ENCODE measurements around the gene C1QB. TPM values are rescaled to one million over a fixed set of nuclear protein-coding genes. Genes with fewer than 3 reads are reported as not detected.
A peak's percentile ranks its signal among the peaks of the same experiment; 100 is the strongest.

The C1QB gene
- total and polyA plus RNA-seq, 4 experiments from 2014 or later: 2.1 to 2.9 TPM; not detected in 2

GRCh38 chr1:22641906-22642636 lies 11.0 kb upstream of the C1QB start:
- intact Hi-C loops (cut with micrococcal nuclease): loop anchor here (5.0 kb wide), 1 partner anchor 510 kb away; no protein-coding TSS in a partner anchor
- Histone ChIP-seq H3K27ac (ENCODE audit: low read depth, low read length) (no peak overlapping the region), H3K9me3 (ENCODE audit: control insufficient read depth in 1 of 2, low read length in 2 of 2) (no peaks in the 10 kb centered on the region), H3K4me1 (ENCODE audit: insufficient read depth, low read length) (peaks cover 5% of the 10 kb centered on the region), H3K4me3 (ENCODE audit: low read length in 2 of 2) (no peak overlapping the region), H3K36me3 (ENCODE audit: insufficient read depth, low read length) (no peaks in the 10 kb centered on the region), H3K27me3 (ENCODE audit: insufficient read depth, low read length) (peaks cover 5% of the 10 kb centered on the region)
- Mint-ChIP-seq H3K27ac (peak overlapping the region in 1 of 7 donors; percentile 62), H3K27me3 (peaks cover 6 to 21% of the 10 kb centered on the region in 2 donors), H3K4me3 (no peak overlapping the region), H3K4me1 (no peaks in the 10 kb centered on the region), H3K9me3 (no peaks in the 10 kb centered on the region), H3K36me3 (no peaks in the 10 kb centered on the region)
- ChIA-PET POLR2A (ENCODE audit: partially characterized antibody) (no interaction called here), CTCF (ENCODE audit: partially characterized antibody) (interaction anchor here (0.6 to 2.5 kb wide), 9 partner anchors 9 to 579 kb away, joined by 3 to 9 read pairs (median 3); no protein-coding TSS in a partner anchor)
- peak; percentile 44 to 62 (median 48) for DNase-seq

DNA sequence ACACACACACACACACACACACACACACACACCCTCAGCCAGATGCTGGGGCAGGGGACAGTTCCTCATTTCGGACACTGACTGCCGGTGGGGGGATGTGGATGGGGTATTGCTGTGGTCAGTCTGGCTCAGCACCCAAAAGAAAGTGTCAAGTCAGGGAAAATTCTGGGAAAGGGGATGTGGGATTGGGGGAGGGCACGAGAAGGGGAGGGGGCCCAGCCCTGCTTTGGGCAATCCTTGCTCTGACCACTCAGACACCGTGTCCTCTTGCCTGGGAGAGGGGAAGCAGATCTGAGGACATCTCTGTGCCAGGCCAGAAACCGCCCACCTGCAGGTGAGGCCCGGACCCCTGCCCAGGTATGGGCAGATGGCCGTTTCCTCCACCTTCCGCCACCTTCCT lies 9.7 kb upstream of the C1QB start, which contains the start of gene C1QC:
C1QC (plus strand) TSS at position 253 of the 400 bp plus-strand sequence. CDS start 391 bp downstream, outside the sequence.
- Mint-ChIP-seq H3K4me3 (no peak within 1 kb of the TSS), H3K27ac (no peak within 1 kb of the TSS), H3K9me3 (no peaks in the 10 kb centered on the region), H3K4me1 (no peaks in the 10 kb centered on the region), H3K27me3 (peaks cover 7 to 16% of the 10 kb centered on the region in 2 donors), H3K36me3 (no peaks in the 10 kb centered on the region)
- ChIA-PET POLR2A (ENCODE audit: partially characterized antibody) (no interaction called here), CTCF (ENCODE audit: partially characterized antibody) (no interaction called here)
- H3K9me3 ChIP-seq (ENCODE audit: control insufficient read depth in 1 of 2, low read length in 2 of 2): no peaks in the 10 kb centered on the region
- DNase-seq: no peak
- H3K27me3 ChIP-seq (ENCODE audit: insufficient read depth, low read length): peaks cover 5% of the 10 kb centered on the region
- H3K4me3 ChIP-seq (ENCODE audit: low read length in 2 of 2): no peak within 1 kb of the TSS
- H3K4me1 ChIP-seq (ENCODE audit: insufficient read depth, low read length): peaks cover 5% of the 10 kb centered on the region
- intact Hi-C loops (cut with micrococcal nuclease): loop anchor here (5.0 kb wide), 1 partner anchor 511 kb away; no protein-coding TSS in a partner anchor
- H3K27ac ChIP-seq (ENCODE audit: low read depth, low read length): no peak within 1 kb of the TSS
- H3K36me3 ChIP-seq (ENCODE audit: insufficient read depth, low read length): no peaks in the 10 kb centered on the region

DNA sequence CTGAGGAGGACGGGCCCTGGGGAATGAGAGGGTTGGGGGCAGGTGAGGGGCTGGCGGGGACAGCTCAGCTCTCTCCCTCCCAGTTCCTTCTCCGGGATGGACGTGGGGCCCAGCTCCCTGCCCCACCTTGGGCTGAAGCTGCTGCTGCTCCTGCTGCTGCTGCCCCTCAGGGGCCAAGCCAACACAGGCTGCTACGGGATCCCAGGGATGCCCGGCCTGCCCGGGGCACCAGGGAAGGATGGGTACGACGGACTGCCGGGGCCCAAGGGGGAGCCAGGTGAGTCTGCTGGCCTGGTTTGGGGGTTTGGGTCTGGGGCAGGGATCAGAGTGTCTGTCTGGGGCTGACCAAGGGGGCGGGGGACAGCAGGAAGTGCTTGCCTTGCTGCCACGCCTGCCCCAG lies 9.1 kb upstream of the C1QB start:
- H3K36me3 Mint-ChIP-seq: no peaks in the 10 kb centered on the region
- H3K4me3 Mint-ChIP-seq: no peak overlapping the region
- no peaks in the 10 kb centered on the region for H3K9me3 ChIP-seq (ENCODE audit: control insufficient read depth in 1 of 2, low read length in 2 of 2)
- intact Hi-C loops (cut with micrococcal nuclease): loop anchor here (5.0 kb wide), 1 partner anchor 512 kb away; no protein-coding TSS in a partner anchor
- no peaks in the 10 kb centered on the region for H3K9me3 Mint-ChIP-seq
- DNase-seq: no peak
- peaks cover 7 to 16% of the 10 kb centered on the region in 2 donors for H3K27me3 Mint-ChIP-seq
- ChIA-PET POLR2A (ENCODE audit: partially characterized antibody) (no interaction called here), CTCF (ENCODE audit: partially characterized antibody) (no interaction called here)
- no peaks in the 10 kb centered on the region for H3K4me1 Mint-ChIP-seq
- peaks cover 5% of the 10 kb centered on the region for H3K4me1 ChIP-seq (ENCODE audit: insufficient read depth, low read length)
- H3K27me3 ChIP-seq (ENCODE audit: insufficient read depth, low read length): peaks cover 5% of the 10 kb centered on the region
- no peak overlapping the region for H3K27ac ChIP-seq (ENCODE audit: low read depth, low read length)
- no peak overlapping the region for H3K4me3 ChIP-seq (ENCODE audit: low read length in 2 of 2)
- no peak overlapping the region for H3K27ac Mint-ChIP-seq
- H3K36me3 ChIP-seq (ENCODE audit: insufficient read depth, low read length): no peaks in the 10 kb centered on the region

- Histone ChIP-seq H3K4me3 (ENCODE audit: low read length in 2 of 2) (no peak overlapping the region), H3K27ac (ENCODE audit: low read depth, low read length) (no peak overlapping the region), H3K9me3 (ENCODE audit: control insufficient read depth in 1 of 2, low read length in 2 of 2) (no peaks in the 10 kb centered on the region), H3K36me3 (ENCODE audit: insufficient read depth, low read length) (no peaks in the 10 kb centered on the region), H3K27me3 (ENCODE audit: insufficient read depth, low read length) (peaks cover 5% of the 10 kb centered on the region), H3K4me1 (ENCODE audit: insufficient read depth, low read length) (peaks cover 5% of the 10 kb centered on the region)
- DNase-seq: no peak
- H3K4me1 Mint-ChIP-seq: no peaks in the 10 kb centered on the region
- intact Hi-C loops (cut with micrococcal nuclease): no loop called here
- peak overlapping the region in 1 of 7 donors; percentile 10 for H3K27ac Mint-ChIP-seq
- H3K4me3 Mint-ChIP-seq: no peak overlapping the region
- no peaks in the 10 kb centered on the region for H3K36me3 Mint-ChIP-seq
- H3K27me3 Mint-ChIP-seq: peaks cover 6 to 17% of the 10 kb centered on the region in 2 donors
- H3K9me3 Mint-ChIP-seq: no peaks in the 10 kb centered on the region
- POLR2A ChIA-PET (ENCODE audit: partially characterized antibody): no interaction called here
- CTCF ChIA-PET (ENCODE audit: partially characterized antibody): interaction anchor here (1.2 kb wide), 1 partner anchor 515 kb away, joined by 3 read pairs; no protein-coding TSS in a partner anchor
Measured at GRCh38 chr1:22645931-22646330, 7.1 kb upstream of the C1QB start.

DNA sequence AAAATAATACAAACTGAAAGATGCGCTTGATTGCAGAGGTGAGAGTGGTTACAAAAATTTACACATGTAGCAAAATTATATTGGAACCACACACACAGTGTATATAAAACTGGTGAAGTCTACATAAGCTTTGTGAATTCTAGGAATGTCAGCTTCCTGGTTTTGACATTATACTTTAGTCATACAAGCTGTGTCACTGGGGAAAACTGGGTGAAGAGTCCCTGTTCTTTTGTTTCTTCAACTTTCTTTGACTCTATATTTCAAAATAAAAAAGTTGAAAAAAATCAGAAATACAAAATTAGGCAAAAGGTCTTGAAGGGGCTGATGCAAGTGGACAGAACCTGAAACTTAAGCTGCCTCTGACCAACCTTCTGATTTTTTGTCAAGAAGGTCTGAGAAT lies 6.7 kb upstream of the C1QB start:
- H3K27me3 ChIP-seq (ENCODE audit: insufficient read depth, low read length): peaks cover 5% of the 10 kb centered on the region
- Mint-ChIP-seq H3K9me3 (no peaks in the 10 kb centered on the region), H3K36me3 (no peaks in the 10 kb centered on the region), H3K27me3 (peaks cover 4 to 13% of the 10 kb centered on the region in 2 donors), H3K4me1 (no peaks in the 10 kb centered on the region), H3K27ac (no peak overlapping the region), H3K4me3 (no peak overlapping the region)
- ChIA-PET POLR2A (ENCODE audit: partially characterized antibody) (no interaction called here), CTCF (ENCODE audit: partially characterized antibody) (interaction anchor here (1.2 kb wide), 1 partner anchor 515 kb away, joined by 3 read pairs; no protein-coding TSS in a partner anchor)
- H3K4me3 ChIP-seq (ENCODE audit: low read length in 2 of 2): no peak overlapping the region
- no peak for DNase-seq
- H3K4me1 ChIP-seq (ENCODE audit: insufficient read depth, low read length): peaks cover 5% of the 10 kb centered on the region
- intact Hi-C loops (cut with micrococcal nuclease): no loop called here
- no peaks in the 10 kb centered on the region for H3K9me3 ChIP-seq (ENCODE audit: control insufficient read depth in 1 of 2, low read length in 2 of 2)
- no peaks in the 10 kb centered on the region for H3K36me3 ChIP-seq (ENCODE audit: insufficient read depth, low read length)
- H3K27ac ChIP-seq (ENCODE audit: low read depth, low read length): no peak overlapping the region

DNA sequence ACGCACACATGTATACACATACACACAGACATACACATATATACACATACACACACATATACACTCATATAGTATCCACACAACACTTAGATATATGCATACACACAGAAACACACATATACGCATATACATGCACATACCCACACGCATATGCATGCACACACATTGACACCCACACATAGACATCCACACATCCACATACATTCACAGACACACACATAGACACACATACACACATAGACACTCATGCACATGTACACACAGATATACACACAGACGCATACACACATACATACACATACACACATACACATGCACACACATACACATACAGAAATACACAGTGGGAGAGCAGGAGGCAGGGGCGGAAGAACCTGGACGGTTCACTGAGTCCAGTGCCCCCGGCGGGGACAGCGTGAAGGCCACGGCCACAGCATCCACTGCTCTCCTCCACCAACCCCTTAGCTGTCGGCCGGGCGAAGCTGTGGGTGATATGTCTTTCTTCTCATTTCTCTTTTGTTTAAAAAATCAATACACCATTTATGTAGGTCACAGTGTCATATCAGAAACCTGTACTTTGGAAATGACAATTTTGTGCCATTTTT lies 2.8 kb upstream of the C1QB start:
- Mint-ChIP-seq H3K4me1 (no peaks in the 10 kb centered on the region), H3K4me3 (no peak overlapping the region), H3K9me3 (peaks cover 0 to 2% (median 0%) of the 10 kb centered on the region in 8 donors), H3K27me3 (peaks cover 7 to 9% of the 10 kb centered on the region in 2 donors), H3K27ac (no peak overlapping the region), H3K36me3 (no peaks in the 10 kb centered on the region)
- POLR2A ChIA-PET (ENCODE audit: partially characterized antibody): no interaction called here
- intact Hi-C loops (cut with micrococcal nuclease): no loop called here
- no peaks in the 10 kb centered on the region for H3K4me1 ChIP-seq (ENCODE audit: insufficient read depth, low read length)
- CTCF ChIA-PET (ENCODE audit: partially characterized antibody): no interaction called here
- H3K27ac ChIP-seq (ENCODE audit: low read depth, low read length): no peak overlapping the region
- no peak for DNase-seq
- H3K36me3 ChIP-seq (ENCODE audit: insufficient read depth, low read length): no peaks in the 10 kb centered on the region
- H3K27me3 ChIP-seq (ENCODE audit: insufficient read depth, low read length): no peaks in the 10 kb centered on the region
- no peaks in the 10 kb centered on the region for H3K9me3 ChIP-seq (ENCODE audit: control insufficient read depth in 1 of 2, low read length in 2 of 2)
- no peak overlapping the region for H3K4me3 ChIP-seq (ENCODE audit: low read length in 2 of 2)

Data from CD4-positive, alpha-beta memory T cell (primary cell).